GM21528 (cell line): ENCODE measurements around the gene CADM4.
"Not testable (repeated sequence)": the region's sequence is repeated elsewhere in the genome, so short reads cannot be mapped to it uniquely, and the experiment has no call there.

ENCODE experiments used
- ATAC-seq: cut with Tn5 transposase; IDR thresholded peaks from one replicate; pipeline ENCODE4 v1.9.1; 2021; ENCODE audit warnings: mild to moderate bottlenecking, moderate library complexity; ENCODE audit not compliant: unreplicated experiment, low FRiP score

CADM4 gene

GRCh38 chr19:43589678-43590077, 50.0 kb downstream of the CADM4 start:
- no peak for ATAC-seq

DNA sequence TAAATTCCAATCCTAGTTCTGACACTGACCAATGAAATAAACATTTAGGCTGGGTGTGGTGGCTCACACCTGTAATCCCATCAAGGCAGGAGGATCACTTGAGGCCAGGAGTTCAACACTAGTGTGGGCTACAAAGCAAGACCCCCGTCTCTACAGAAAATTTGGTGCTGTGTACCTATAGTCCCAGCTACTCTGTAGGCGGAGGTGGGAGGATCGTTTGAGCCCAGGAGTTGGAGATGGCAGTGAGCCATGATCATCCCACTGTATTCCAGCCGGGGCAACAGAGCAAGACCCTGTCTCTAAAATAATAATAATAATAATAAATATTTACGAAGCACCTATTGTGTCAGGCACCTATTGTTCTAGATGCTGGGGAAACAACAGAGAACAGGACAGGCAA, 50.4 kb downstream of the CADM4 start:
- ATAC-seq: no peak

GRCh38 chr19:43587029-43587428, 52.6 kb downstream of the CADM4 start:
- not testable (repeated sequence) for ATAC-seq

DNA sequence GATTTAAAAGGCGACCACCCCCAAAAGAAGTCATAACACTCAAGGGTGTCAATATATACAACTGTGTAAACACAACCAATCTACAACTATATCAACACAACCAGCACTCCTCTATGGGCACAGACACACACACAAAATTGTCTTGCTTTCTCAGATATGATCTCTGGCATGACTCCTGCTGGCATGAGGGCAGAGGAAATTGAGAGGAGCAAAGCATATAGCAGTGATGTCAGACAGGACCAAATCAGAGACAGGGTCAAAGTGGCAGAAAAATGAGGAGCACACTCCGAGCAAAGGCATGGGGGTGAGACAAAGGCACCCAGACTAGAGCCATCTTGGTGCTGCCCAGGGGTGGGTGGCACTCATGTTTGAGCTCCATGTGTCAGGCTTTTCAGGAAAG, 53.3 kb downstream of the CADM4 start:
- no peak for ATAC-seq

DNA sequence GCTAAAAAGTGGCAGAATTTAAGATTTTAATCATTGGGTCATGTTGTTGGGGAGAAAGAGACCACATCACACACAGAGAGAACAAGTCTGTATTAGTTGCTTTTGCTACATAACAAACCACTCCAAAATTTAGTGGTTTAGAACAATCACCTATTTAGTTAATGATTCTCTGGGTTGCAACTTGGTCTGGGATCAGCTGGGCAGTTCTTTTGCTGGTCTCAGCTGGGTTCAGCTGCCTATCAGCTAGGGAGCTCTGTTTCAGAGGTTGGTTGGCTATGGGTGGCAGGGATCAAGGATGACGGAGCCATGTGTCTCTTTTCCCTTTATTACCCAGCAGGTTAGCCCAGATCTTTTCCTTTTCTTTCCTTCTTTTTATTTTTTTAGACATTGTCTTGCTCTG, 55.2 kb downstream of the CADM4 start:
- ATAC-seq: no peak

DNA sequence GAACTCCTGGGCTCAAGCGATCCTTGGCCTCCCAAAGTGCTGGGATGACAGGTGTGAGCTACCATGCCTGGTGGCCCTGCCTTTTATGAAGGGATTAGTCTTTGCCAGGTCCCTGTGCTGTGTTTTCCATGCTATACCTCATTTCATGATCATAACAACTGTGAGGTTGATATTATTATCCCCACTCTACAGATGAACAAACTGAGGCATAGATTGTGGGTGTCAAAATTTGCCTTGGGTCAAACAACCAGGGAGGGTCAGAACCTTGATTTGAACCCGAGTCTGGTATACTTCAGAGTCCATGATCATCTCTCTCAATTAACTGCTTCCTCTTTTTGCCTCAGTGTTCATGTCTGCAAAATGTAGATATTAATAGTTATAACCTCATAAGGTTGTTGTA, 57.2 kb downstream of the CADM4 start:
- ATAC-seq: no peak

- no peak for ATAC-seq
Observed at GRCh38 chr19:43581467-43581866, 58.2 kb downstream of the CADM4 start.

- ATAC-seq: no peak
Observed at GRCh38 chr19:43578787-43579186, 60.9 kb downstream of the CADM4 start.

DNA sequence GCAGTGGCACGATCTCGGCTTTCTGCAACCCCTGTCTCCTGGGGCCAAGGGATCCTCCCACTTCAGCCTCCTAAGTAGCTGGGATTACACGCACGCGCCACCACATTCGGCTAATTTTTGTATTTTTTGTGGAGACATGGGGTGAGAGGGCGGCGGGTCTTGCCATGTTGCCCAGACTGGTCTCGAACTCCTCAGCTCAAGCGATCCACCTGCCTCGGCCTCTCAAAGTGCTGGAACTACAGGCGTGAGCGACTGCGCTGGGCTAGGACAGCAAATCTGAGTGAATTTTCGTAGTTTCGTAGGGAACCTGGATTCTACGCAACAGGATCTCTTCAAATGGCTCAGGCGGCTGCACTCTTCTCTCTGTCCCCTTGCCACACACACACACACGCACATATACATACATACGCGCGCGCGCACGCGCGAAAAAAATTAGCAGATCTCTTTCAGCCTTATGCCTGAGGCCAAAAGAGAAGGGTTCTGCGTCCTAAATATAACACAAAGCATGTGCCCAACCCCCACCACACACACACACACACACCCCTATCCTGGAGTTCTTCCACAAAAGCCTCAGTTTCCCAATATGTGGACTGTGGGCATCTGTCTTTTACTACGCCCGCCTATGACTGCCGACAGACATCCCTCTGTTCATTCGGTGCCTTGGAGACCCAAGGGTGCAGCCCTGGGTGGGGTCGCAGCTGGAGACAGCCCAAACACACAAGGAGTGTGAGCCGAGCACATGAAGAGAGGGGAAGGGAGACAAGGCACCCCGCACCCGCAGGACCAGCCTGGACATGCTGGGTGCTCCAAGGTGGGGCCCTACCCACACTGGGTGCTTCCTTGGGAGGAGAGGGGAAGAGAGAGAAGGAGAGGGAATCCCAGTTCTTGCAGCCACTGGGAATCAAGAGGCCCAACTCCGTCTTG, 63.4 kb downstream of the CADM4 start:
- no peak for ATAC-seq

DNA sequence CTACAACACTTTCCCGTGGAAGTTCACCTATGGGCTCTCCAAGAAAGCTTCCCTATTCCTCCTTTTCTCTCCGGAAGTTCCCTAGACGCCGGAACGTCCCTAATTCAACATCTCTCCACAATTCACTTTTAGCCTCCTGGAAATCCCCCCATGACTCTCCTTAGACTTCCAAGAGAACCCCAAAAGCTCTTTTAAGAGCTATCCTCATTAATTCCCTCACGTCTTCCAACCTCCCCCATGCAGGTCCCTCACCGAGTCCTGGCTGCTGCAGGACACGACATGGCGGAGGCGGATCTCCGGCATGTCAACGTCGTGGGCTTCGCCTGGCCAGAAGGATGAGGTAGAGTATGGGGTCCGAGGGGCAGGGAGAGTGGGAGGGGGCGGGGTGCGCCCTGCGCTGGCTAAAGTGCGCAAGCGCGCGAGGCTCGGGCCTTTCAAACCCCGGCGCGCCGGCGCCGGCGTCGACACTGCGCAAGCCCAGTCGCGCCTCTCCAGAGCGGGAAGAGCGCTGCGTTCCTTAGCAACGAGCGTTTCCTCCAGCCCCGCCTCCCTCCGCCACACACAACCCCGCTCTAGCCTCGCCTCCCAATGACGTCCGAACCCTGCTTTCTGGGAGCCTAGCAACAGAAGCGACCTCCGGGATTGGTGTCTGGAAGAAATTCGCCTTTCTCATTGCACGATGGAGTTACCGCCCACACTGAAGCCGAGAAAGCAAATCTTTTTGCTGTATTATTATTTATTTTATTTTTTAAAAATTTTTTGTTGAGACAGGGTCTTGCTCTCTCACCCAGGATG, 64.3 kb downstream of the CADM4 start, which contains the start of the genes PINLYP and XRCC1:
Gene PINLYP (plus strand): TSS at position 646 of the 795 bp plus-strand sequence. CDS start 1,391 bp downstream, outside the sequence.
Gene XRCC1 (minus strand): TSS at position 372 of the 795 bp plus-strand sequence. CDS start 69 bp downstream, at position 303.
- ATAC-seq: peak; percentile 92

DNA sequence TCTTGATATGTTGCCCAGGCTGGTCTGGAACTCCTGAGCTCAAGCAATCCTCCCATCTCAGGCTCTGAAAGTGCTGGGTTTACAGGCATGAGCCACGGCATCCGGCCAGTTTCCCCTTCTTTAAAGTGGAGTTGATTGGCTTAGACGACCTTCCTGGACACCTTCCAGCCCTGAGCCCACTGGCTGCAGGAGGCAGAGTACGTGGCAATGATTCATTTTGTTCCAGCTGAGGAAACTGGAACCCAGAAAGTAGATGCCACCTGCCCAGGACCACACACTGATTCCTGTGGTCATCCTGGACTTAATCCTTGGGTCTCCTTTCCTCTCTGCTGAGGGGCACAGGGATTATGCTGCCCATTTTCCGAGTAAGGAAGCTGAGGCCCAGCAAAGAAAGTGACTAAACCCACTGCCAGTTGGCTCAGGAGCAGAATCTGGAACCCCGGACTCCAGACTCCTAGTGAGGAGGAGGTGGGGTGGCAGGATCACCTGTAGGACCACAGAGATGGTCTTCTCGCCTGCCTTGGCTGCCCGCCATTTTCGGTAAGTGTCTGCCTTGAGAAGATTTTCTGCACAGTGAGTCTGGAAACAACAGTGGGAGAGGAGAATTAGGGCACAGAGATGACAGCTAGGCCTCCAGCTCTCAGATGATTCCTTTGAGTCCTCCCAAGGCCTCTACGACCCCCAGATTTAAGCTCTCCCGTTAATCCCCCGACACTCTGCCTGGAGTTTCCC, 65.1 kb downstream of the CADM4 start:
- peak; percentile 8 for ATAC-seq
